ENCODE data around the gene CTSZ. TPM values are rescaled to one million over a fixed set of nuclear protein-coding genes. Genes with fewer than 3 reads are reported as not detected.

The CTSZ gene
- total RNA-seq, 4 donors from 2014 or later = 165 to 410 (median 217) TPM

- no peak for DNase-seq (ENCODE audit: low spot score)
Measured at GRCh38 chr20:59018817-59019216, 11.8 kb upstream of the CTSZ start.

GRCh38 chr20:59017493-59018231, 10.6 kb upstream of the CTSZ start:
- DNase-seq (ENCODE audit: low spot score) = no peak
- no peak for TF ChIP-seq CTCF (IDR thresholded peaks at IDR 0.05)
- ATAC-seq (ENCODE audit: low FRiP score) = no peak

More at GRCh38 chr20:59018817-59019216, 11.8 kb upstream of the CTSZ start:
- TF ChIP-seq CTCF (IDR thresholded peaks at IDR 0.05) = no peak
- no peak for ATAC-seq (ENCODE audit: low FRiP score)

- no peak for TF ChIP-seq CTCF (IDR thresholded peaks at IDR 0.05)
- ATAC-seq (ENCODE audit: low FRiP score) = no peak
Measured at GRCh38 chr20:59016795-59017492, 9.9 kb upstream of the CTSZ start.

GRCh38 chr20:59015812-59016711, 9.0 kb upstream of the CTSZ start:
- ATAC-seq (ENCODE audit: low FRiP score) = no peak

More at GRCh38 chr20:59016795-59017492, 9.9 kb upstream of the CTSZ start:
- DNase-seq (ENCODE audit: low spot score) = no peak

GRCh38 chr20:59015411-59015810, 8.4 kb upstream of the CTSZ start:
- no peak for ATAC-seq (ENCODE audit: low FRiP score)
- TF ChIP-seq CTCF (IDR thresholded peaks at IDR 0.05) = no peak
- DNase-seq (ENCODE audit: low spot score) = no peak

More at GRCh38 chr20:59015812-59016711, 9.0 kb upstream of the CTSZ start:
- TF ChIP-seq CTCF (IDR thresholded peaks at IDR 0.05) = no peak
- DNase-seq (ENCODE audit: low spot score) = no peak

- DNase-seq (ENCODE audit: low spot score) (no peak), ATAC-seq (ENCODE audit: low FRiP score) (no peak)
- no peak for TF ChIP-seq CTCF (IDR thresholded peaks at IDR 0.05)
Measured at GRCh38 chr20:59014680-59015389, 7.8 kb upstream of the CTSZ start.
